Neuron (in vitro differentiated cells): ENCODE results near the gene CHRM1.

Source experiments
- H2AFZ ChIP-seq: one replicate; pipeline ENCODE4 v1.6.1; 2013; ENCODE audit warnings: low read depth, mild to moderate bottlenecking, inconsistent platforms, low read length, moderate library complexity
- H3K27me3 ChIP-seq: one replicate; pipeline ENCODE4 v1.6.1; 2013; ENCODE audit warnings: low read length; ENCODE audit not compliant: insufficient read depth
- H3K36me3 ChIP-seq: one replicate; pipeline ENCODE4 v1.6.1; 2013; ENCODE audit warnings: low read length; ENCODE audit not compliant: insufficient read depth
- H3K4me1 ChIP-seq: one replicate; pipeline ENCODE4 v1.6.1; 2013; ENCODE audit warnings: low read length; ENCODE audit not compliant: insufficient read depth
- H3K4me3 ChIP-seq: 2 replicates; pipeline ENCODE4 v1.5.1; 2013; ENCODE audit warnings: mild to moderate bottlenecking, low read length, moderate library complexity
- H3K9me3 ChIP-seq: one replicate; pipeline ENCODE4 v1.6.1; 2013; ENCODE audit warnings: low read length

The CHRM1 gene

GRCh38 chr11:62922189-62922589 is 1.0 kb upstream of the CHRM1 start:
- Histone ChIP-seq H3K4me3 (no peak overlapping the region), H3K4me1 (peaks cover 7% of the 10 kb centered on the region), H3K9me3 (peaks cover 4% of the 10 kb centered on the region), H3K36me3 (no peaks in the 10 kb centered on the region), H2AFZ (no peak overlapping the region), H3K27me3 (peaks cover 68% of the 10 kb centered on the region)

- Histone ChIP-seq H3K4me1 (peaks cover 7% of the 10 kb centered on the region), H2AFZ (no peak overlapping the region), H3K4me3 (no peak overlapping the region), H3K9me3 (peaks cover 4% of the 10 kb centered on the region), H3K36me3 (no peaks in the 10 kb centered on the region), H3K27me3 (peaks cover 63% of the 10 kb centered on the region)
These were observed 518 bp upstream of the CHRM1 start for GRCh38 chr11:62921573-62922188.

- H3K27me3 ChIP-seq: peaks cover 47% of the 10 kb centered on the region
- H3K36me3 ChIP-seq: no peaks in the 10 kb centered on the region
- H3K4me1 ChIP-seq: no peaks in the 10 kb centered on the region
- no peak overlapping the region for H3K4me3 ChIP-seq
- peaks cover 4% of the 10 kb centered on the region for H3K9me3 ChIP-seq
- H2AFZ ChIP-seq: no peak overlapping the region
These were observed 1.1 kb downstream of the CHRM1 start for GRCh38 chr11:62919898-62920640.

GRCh38 chr11:62919476-62919875 is 1.7 kb downstream of the CHRM1 start:
- peaks cover 47% of the 10 kb centered on the region for H3K27me3 ChIP-seq
- peaks cover 4% of the 10 kb centered on the region for H3K9me3 ChIP-seq

GRCh38 chr11:62918531-62918930 is 2.6 kb downstream of the CHRM1 start:
- Histone ChIP-seq H3K27me3 (peaks cover 40% of the 10 kb centered on the region), H3K4me1 (no peaks in the 10 kb centered on the region), H3K9me3 (peaks cover 4% of the 10 kb centered on the region), H3K4me3 (no peak overlapping the region), H2AFZ (no peak overlapping the region), H3K36me3 (no peaks in the 10 kb centered on the region)

More at GRCh38 chr11:62919476-62919875, 1.7 kb downstream of the CHRM1 start:
- Histone ChIP-seq H3K36me3 (no peaks in the 10 kb centered on the region), H2AFZ (no peak overlapping the region), H3K4me1 (no peaks in the 10 kb centered on the region), H3K4me3 (no peak overlapping the region)

- peaks cover 35% of the 10 kb centered on the region for H3K27me3 ChIP-seq
- H3K36me3 ChIP-seq: no peaks in the 10 kb centered on the region
- no peaks in the 10 kb centered on the region for H3K4me1 ChIP-seq
- no peak overlapping the region for H2AFZ ChIP-seq
- no peak overlapping the region for H3K4me3 ChIP-seq
- peaks cover 3% of the 10 kb centered on the region for H3K9me3 ChIP-seq
These were observed 3.2 kb downstream of the CHRM1 start for GRCh38 chr11:62917906-62918502.

GRCh38 chr11:62914416-62914815 is 6.7 kb downstream of the CHRM1 start:
- no peaks in the 10 kb centered on the region for H3K4me1 ChIP-seq
- H3K9me3 ChIP-seq: no peaks in the 10 kb centered on the region
- no peak overlapping the region for H2AFZ ChIP-seq
- H3K4me3 ChIP-seq: no peak overlapping the region
- no peaks in the 10 kb centered on the region for H3K36me3 ChIP-seq
- H3K27me3 ChIP-seq: peaks cover 13% of the 10 kb centered on the region

GRCh38 chr11:62912268-62912667 is 8.9 kb downstream of the CHRM1 start:
- no peaks in the 10 kb centered on the region for H3K4me1 ChIP-seq
- no peak overlapping the region for H3K4me3 ChIP-seq
- H3K36me3 ChIP-seq: no peaks in the 10 kb centered on the region
- H3K9me3 ChIP-seq: no peaks in the 10 kb centered on the region
- peaks cover 9% of the 10 kb centered on the region for H3K27me3 ChIP-seq
- H2AFZ ChIP-seq: no peak overlapping the region

- peaks cover 18% of the 10 kb centered on the region for H3K27me3 ChIP-seq
- H2AFZ ChIP-seq: no peak overlapping the region
- no peak overlapping the region for H3K4me3 ChIP-seq
- no peaks in the 10 kb centered on the region for H3K4me1 ChIP-seq
- H3K36me3 ChIP-seq: no peaks in the 10 kb centered on the region
- H3K9me3 ChIP-seq: no peaks in the 10 kb centered on the region
These were observed 9.7 kb downstream of the CHRM1 start for GRCh38 chr11:62911137-62912130.

GRCh38 chr11:62910141-62910882 is 10.9 kb downstream of the CHRM1 start:
- Histone ChIP-seq H3K9me3 (no peaks in the 10 kb centered on the region), H3K4me1 (no peaks in the 10 kb centered on the region), H3K36me3 (no peaks in the 10 kb centered on the region), H2AFZ (no peak overlapping the region), H3K4me3 (no peak overlapping the region), H3K27me3 (peaks cover 19% of the 10 kb centered on the region)

- H3K36me3 ChIP-seq: no peaks in the 10 kb centered on the region
- H3K4me3 ChIP-seq: no peak overlapping the region
- no peaks in the 10 kb centered on the region for H3K9me3 ChIP-seq
- no peak overlapping the region for H2AFZ ChIP-seq
- H3K27me3 ChIP-seq: peaks cover 19% of the 10 kb centered on the region
- no peaks in the 10 kb centered on the region for H3K4me1 ChIP-seq
These were observed 11.9 kb downstream of the CHRM1 start for GRCh38 chr11:62909107-62909894.
